ENCODE data around the gene CFAP99.

The CFAP99 gene

GRCh38 chr4:2418650-2419571 is at the start of gene CFAP99:
Gene CFAP99 (plus strand): TSS chr4:2418955.
- peak; percentile 99 for DNase-seq (ENCODE audit: low spot score)

GRCh38 chr4:2370597-2371320 is 48.0 kb upstream of the CFAP99 start:
- no peak for TF ChIP-seq CTCF (IDR thresholded peaks at IDR 0.05; ENCODE audit: extremely low read depth, insufficient read depth, missing control alignments)
- in situ Hi-C loops (cut with MboI; ENCODE audit: low pct_unique_long_range_greater_than_20kb, low sequenced_read_pairs, unreplicated experiment) = no loop called here

More at GRCh38 chr4:2418650-2419571, at the start of gene CFAP99:
- in situ Hi-C loops (cut with MboI; ENCODE audit: low pct_unique_long_range_greater_than_20kb, low sequenced_read_pairs, unreplicated experiment) = no loop called here
- peak; percentile 34 for TF ChIP-seq CTCF (IDR thresholded peaks at IDR 0.05; ENCODE audit: extremely low read depth, insufficient read depth, missing control alignments)

GRCh38 chr4:2371765-2372487 is 46.8 kb upstream of the CFAP99 start:
- TF ChIP-seq CTCF (IDR thresholded peaks at IDR 0.05; ENCODE audit: extremely low read depth, insufficient read depth, missing control alignments) = no peak
- in situ Hi-C loops (cut with MboI; ENCODE audit: low pct_unique_long_range_greater_than_20kb, low sequenced_read_pairs, unreplicated experiment) = no loop called here
- no peak for DNase-seq (ENCODE audit: low spot score)

More at GRCh38 chr4:2370597-2371320, 48.0 kb upstream of the CFAP99 start:
- DNase-seq (ENCODE audit: low spot score) = no peak

- in situ Hi-C loops (cut with MboI; ENCODE audit: low pct_unique_long_range_greater_than_20kb, low sequenced_read_pairs, unreplicated experiment) = no loop called here
- TF ChIP-seq CTCF (IDR thresholded peaks at IDR 0.05; ENCODE audit: extremely low read depth, insufficient read depth, missing control alignments) = no peak
- DNase-seq (ENCODE audit: low spot score) = no peak
Observed at GRCh38 chr4:2372488-2373030, 46.2 kb upstream of the CFAP99 start.

GRCh38 chr4:2373532-2373931 is 45.2 kb upstream of the CFAP99 start:
- TF ChIP-seq CTCF (IDR thresholded peaks at IDR 0.05; ENCODE audit: extremely low read depth, insufficient read depth, missing control alignments) = no peak
- in situ Hi-C loops (cut with MboI; ENCODE audit: low pct_unique_long_range_greater_than_20kb, low sequenced_read_pairs, unreplicated experiment) = no loop called here
- no peak for DNase-seq (ENCODE audit: low spot score)

- in situ Hi-C loops (cut with MboI; ENCODE audit: low pct_unique_long_range_greater_than_20kb, low sequenced_read_pairs, unreplicated experiment) = no loop called here
- no peak for DNase-seq (ENCODE audit: low spot score)
- TF ChIP-seq CTCF (IDR thresholded peaks at IDR 0.05; ENCODE audit: extremely low read depth, insufficient read depth, missing control alignments) = no peak
Observed at GRCh38 chr4:2375427-2375826, 43.3 kb upstream of the CFAP99 start.
